Activated CD8-positive, alpha-beta memory T cell treated with anti-CD3 and anti-CD28 coated beads, Interleukin-2, amount 50 U/mL, for 4 hours (primary cell): Measurements from ENCODE around the gene BBIP1.
A peak's percentile ranks its signal among the peaks of the same experiment; 100 is the strongest.

Experiments used
- DNase-seq: peaks from one replicate; pipeline ENCODE4 v3.0.0-alpha.2; 2020

BBIP1 gene

DNA sequence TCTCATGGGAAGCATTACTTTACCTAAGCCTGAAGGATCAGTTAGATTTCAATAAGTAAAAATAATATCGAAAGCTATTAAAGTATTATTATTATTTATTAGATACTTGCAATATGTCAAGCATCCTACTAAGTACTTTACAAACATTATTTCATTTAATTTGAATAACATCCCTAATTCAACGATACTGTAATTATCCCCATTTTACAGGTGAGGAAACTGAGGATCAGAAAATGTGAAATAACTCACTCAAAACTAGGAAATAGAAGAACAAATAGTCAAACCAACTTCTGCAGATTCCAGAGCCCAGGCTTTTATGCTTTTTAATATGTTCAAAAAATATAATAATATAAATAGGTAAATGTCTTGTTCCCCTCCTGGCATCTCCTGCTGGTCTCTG, 57.5 kb downstream of the BBIP1 start:
- no peak for DNase-seq

DNA sequence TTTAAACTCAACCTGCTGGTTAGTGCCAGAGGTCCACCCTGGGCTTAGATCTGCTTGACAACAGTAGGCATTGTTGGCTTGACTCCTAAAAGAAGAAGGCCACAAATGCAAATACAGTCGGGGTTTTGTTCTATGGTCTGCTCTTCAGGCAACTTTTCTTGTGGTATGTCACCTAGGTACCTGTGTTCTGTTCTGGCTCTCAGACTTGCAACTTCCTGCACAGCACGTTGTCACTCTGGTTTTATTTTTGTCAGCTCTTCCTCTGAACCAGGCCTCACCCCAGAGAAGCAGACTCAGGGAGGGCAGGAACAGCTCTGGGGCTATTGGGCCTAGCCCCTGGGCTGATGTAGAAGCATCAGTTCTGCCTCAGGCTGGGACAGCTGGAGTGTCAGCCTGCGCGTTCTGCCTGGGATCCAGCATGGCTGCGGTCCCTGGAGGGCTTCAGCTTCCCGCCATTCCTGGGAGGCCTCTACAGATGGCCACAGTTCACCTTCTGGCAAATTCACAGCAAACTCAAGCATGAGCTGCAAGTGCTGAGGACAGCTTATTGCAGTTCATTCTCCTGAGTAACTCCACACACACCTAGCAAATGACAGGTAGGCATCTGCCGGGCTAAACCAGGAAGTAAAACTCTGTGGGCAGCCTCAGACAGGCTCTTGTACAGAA, 58.3 kb downstream of the BBIP1 start:
- no peak for DNase-seq

DNA sequence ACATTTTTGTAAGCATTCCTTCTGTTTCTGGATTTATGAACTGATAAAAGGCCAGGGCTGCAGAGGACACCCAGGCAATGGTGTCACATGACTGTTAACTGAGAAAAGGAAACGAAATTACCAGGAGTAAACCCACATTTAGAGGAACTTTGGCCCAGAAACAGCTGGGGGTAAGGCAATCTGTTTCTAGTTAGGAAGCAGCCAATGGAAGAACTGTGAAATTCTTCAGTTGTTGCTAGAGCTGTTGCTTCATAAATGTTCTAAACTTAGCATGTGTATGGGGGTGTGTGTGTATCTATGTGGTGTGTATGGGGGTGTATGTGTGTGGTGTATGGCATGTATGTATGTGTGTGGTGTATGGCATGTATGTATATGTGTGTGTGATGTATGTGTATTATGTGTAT, 59.0 kb downstream of the BBIP1 start:
- DNase-seq: no peak

DNA sequence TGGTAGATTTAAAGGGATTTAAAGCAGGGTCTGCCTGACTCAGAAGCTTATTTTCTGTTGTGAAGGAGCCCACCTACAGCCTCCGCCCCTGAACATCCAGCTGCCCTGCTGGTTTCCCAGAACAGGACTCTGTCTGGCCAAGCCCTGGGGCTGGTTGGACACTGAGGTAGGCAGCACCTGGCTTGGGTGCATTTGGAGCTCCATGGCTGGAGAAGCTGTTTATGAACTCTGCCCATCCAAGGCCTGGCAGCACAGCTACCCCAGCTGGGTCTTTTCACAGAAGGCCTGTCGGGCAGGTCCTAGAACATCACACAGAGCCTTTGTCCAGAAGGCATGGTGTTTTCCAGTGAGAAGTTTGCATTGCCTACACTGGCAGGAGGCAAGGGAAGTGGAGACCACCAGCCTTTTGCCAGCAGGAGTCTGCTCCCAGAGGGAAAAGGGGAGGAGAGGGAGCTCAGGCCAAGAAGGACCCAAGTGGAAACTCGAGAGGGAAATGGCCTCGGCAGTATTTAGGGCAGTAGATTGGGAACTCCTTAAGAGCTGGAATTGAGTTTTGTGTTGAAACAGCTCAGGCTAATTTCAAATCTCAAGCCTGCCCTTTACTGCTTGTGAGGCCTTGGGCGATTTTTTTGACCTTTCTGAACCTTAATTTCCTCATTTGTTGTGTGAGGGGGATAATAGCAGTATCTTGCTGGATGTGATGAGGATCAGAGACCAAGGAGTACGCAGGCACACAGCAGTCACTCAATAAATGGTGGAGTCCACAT, 59.6 kb downstream of the BBIP1 start:
- DNase-seq: no peak

DNA sequence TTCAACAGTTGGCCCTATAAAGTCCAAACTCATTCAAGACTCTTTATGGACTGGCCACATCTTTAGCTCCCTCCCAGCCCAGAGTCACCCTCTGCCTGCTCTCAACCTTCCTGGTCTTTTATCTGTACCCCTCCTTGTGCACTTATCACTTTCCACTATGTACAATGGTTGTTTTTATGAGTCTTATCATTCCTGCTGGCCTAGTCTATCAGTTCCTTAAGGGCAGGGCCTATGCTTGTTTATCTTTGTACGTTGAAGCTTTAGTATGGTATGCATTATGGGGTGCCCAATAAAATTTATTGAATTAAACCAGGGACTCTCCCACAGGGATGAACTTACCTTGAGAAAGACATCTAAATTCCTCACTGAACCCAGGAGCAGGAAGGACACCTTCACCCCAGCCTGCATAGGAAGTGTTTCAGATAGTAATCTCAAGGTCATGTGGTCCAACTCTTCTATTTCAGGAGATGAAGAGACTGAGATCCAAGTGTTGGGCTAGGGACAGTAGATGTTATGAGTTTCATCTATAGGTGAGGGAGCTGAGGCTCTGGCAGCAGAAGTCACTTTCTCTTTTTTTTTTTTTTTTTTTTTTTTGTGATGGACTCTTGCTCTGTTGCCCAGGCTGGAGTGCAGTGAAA, 60.6 kb downstream of the BBIP1 start:
- no peak for DNase-seq

DNA sequence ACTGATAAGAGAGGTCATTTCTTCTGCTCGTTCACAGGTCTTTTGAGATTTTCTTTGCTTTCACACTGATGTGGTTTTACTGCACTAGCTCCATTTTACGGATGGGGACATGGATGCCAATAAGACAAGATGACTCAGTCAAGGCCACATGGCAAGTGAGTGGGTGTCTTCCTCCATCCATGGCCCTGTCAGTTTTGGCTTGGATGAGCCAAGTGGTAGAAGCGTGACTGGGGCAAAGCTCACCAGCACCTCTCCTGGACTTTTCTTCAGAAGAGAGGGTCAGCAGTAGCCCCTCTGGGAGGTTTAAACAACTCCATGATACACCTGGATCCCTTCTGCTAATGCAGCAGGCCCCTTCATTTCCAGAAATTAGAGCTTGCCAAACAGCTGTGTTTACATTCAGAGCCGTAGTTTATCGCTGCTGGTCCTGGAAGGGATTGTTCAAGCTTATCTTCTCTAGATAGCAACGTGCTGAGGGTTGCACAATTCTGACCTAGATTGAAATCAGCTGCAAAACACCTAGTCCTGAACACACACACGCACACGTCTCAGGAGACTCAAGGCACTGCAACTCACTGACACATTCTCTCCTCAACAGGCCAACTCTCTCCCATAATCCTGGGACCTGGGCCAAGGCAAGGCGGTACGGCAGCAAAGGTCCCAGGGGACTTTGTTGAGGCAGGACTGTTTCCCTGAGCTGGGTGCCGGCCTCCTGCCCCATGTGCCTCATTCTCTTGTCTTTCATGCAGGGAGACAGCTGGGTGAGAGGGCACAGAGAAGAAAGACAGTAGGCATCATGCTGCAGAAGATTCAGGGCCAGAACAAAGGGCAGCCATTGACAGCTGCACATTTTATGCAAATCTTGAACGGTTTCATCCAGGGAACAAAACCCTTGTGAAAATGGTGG, 61.5 kb downstream of the BBIP1 start:
- DNase-seq: no peak

DNA sequence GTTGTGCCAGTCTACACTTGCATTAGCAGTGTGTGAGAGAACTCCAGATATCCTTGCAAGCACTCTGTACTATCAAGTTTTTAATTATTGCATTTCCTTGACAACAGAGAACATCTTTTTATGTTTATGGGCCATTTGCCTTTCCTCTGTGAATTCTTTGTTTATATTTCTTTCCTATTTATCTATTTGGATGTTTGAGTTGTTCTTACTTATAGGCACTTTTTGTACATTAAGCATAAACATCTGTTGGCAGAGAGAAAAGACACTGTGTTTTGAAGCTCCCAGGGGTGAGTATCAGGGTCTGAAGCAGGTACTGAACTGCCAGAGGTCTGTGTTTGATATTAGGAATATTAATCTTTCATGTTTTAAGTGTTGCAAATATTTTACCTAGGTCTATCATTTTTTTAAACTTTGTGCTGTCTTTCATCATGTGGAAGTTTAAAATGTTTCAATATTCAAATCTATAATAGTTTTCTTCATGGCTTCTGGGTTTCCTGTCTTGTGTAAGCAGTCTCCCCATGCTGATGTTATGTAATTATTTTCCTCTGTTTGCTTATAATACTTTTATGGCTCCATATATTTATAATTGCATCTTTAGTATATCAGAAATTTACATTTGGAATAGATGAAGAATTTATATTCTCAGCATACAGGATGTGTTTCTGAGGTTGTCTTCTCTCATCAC, 64.9 kb downstream of the BBIP1 start:
- DNase-seq: no peak

DNA sequence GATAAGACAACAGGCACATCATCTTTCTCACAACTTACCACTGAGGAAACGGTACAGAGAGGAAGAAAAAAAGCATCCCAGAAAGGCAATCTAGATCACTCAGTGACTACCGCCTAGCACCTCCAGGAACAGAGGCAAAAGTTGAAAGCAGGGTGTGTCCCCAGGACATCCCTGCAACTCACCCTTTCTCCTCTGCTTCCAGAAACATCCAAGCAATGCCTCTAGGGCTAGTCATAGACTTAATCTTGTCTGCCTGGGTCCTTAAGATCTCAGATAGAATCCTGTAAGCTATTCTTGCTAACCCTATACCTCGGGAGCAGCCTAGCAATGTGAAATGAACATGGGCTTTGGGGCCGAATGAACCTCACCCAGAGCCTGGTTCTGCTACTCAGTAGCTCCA, 66.0 kb downstream of the BBIP1 start:
- DNase-seq: no peak

DNA sequence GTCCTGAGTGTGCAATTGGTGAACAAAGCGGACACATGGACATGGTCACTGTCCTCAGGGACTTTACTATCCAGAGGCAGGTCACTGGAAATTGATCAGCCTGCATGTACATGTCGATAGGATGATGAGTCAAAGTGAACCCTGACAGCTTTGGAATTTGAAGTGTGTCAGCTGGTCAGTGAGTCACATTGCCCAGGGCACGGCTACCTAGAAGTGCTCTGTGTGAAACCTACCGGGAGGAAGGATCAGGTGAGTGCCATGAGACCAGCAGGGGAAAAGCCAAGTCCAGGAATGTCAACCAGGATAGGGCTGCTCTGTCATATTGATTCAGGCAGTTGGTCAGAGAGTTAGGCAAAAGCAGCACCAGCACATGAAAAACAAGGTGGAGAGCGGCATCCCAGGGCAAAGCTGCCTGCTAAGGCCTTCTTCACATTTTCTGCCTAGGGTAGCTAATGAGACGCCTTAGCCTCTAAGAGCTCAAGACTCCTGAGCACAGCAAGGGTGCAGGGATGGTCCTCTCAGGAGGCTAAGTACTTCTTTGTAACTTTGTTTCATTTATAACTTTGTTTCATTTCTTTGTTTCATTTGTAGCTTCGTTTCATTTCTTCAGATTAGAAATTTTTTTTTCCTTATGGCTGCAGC, 66.6 kb downstream of the BBIP1 start:
- no peak for DNase-seq

DNA sequence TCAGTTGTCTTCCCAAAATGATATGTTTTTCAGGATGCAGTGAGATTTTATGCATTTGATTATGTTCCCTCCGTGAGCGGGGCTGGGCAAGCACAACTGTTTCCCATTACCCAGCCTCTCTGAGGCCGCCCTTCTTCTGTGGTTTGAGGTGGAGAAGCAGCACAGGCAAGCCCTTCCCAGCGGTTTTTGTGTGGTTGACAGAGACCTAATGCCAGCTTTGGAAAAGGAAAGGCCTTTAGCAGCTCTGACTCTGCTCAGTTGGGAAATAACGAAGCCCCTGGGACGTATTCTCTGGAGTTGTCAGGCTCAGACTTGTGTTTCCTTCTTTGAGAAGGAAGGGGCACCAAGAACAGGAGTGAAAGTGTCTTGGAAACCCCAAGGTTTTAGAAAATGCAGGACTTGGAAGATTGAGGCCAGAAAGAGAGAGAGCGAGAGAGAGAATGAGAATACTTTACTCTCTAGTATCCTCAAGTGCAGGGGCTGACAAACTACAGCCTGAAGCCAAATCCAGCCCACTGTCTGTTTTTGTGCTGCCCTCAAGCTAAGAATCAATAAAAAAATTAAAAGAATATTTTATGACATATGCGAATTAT, 67.9 kb downstream of the BBIP1 start:
- DNase-seq: peak; percentile 47

DNA sequence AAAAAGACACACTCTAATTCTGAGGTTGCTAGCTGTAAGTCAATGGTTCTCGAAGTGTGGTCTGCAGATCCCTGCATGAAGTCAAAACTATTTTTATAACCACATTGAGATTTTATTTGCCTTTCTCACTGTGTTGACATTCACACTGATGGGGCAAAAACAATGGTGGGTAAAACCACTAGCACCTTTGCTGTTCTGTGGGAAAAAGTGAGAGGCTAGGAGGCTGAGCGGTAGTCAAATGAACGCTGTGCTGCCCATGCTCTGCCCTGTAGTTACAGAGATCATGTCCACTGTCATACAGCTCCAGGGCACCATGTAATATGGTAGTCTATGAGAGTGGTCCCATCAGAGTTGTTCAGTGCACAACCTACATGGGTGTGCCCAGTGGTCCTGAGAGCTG, 68.9 kb downstream of the BBIP1 start:
- DNase-seq: no peak
